GM18499 (cell line): ENCODE measurements around the gene CXXC5.
A peak's percentile ranks its signal among the peaks of the same experiment; 100 is the strongest.
"Not testable (repeated sequence)": the region's sequence is repeated elsewhere in the genome, so short reads cannot be mapped to it uniquely, and the experiment has no call there.

Experiments
- ATAC-seq: cut with Tn5 transposase; IDR thresholded peaks from one replicate; pipeline ENCODE4 v1.9.1; 2021; ENCODE audit warnings: moderate number of reproducible peaks; ENCODE audit not compliant: insufficient read depth, unreplicated experiment

CXXC5 gene

DNA sequence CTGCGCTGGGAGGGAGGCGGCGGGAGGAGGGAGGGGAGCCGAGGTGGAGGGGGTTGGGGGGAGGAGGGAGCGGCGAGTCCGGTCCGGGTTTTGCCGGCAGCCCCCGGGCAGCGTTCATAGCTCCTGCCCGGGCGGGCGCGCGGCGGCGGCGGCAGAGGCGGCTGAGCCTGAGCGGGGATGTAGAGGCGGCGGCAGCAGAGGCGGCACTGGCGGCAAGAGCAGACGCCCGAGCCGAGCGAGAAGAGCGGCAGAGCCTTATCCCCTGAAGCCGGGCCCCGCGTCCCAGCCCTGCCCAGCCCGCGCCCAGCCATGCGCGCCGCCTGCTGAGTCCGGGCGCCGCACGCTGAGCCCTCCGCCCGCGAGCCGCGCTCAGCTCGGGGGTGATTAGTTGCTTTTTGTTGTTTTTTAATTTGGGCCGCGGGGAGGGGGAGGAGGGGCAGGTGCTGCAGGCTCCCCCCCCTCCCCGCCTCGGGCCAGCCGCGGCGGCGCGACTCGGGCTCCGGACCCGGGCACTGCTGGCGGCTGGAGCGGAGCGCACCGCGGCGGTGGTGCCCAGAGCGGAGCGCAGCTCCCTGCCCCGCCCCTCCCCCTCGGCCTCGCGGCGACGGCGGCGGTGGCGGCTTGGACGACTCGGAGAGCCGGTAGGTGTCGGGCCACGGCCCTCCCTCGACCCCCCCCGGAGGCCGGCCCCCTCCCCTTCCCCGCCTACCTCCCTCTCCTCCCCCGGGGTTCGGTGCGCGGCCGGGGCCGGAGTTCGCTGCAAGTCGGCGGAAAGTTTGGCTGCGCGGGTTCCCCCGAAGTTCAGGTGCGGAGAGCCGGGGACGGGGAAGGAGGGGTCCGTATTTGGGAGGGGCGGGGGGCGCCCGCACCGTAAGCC is at the start of gene CXXC5:
Gene CXXC5, plus strand, starts transcription at position 145 of the 877 bp plus-strand sequence. CDS start 32,175 bp downstream, outside the sequence.
- no peak for ATAC-seq

DNA sequence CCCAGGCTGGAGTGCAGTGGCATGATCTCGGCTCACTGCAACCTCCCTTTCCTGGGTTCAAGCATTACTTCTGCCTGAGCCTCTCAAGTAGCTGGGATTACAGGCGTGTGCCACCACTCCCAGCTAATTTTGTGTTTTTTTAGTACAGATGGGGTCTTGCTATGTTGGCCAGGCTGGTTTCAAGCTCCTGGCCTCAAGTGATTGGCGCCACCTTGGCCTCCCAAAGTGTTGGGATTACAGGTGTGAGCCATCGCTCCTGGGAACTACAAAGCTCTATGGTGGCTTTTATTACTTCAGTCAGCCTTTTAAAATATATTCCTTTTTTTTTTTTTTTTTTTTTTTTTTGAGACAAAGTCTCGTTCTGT is 49.6 kb upstream of the CXXC5 start:
- not testable (repeated sequence) for ATAC-seq

DNA sequence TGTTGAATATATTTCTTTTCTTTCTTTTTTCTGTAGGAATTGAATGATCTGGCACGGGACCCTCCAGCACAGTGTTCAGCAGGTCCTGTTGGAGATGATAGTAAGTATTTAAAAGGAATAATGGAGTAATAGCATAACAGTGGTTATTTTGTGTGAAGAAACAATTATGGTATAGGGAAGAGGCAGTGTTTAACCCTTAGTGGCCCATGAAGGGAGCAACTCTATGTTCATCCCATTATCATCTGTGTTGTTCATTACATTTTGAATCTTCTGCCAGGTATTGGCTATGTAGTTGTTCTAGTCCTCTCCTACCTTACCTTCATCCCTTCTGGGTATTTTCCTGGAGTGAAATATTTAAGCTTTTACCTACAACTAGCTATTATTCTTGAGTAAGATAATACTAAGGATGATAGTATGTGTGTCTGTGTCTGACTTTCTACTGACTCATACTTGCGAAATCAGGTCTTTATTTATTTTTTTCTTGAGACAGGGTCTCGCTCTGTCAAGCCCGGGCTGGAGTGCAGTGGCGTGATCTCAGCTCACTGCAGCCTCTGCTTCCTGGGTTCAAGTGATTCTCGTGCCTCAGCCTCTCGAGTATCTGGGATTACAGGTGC is 47.7 kb upstream of the CXXC5 start:
- ATAC-seq: no peak

DNA sequence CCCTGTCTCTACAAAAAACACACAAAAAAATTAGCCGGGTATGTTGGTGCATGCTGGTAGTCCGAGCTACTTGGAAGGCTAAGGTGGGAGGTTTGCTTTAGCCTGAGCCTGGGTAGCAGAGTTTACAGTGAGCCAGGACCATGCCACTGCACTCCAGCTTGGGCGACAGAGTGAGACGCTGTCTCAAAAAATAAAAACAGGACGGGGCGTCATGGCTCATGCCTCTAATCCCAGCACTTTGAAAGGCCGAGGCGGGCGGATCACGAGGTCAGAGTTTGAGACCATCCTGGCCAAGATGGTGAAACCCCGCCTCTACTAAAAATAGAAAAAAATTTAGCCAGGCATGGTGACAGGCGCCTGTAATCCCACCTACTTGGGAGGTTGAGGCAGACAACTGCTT is 46.7 kb upstream of the CXXC5 start:
- ATAC-seq: no peak

DNA sequence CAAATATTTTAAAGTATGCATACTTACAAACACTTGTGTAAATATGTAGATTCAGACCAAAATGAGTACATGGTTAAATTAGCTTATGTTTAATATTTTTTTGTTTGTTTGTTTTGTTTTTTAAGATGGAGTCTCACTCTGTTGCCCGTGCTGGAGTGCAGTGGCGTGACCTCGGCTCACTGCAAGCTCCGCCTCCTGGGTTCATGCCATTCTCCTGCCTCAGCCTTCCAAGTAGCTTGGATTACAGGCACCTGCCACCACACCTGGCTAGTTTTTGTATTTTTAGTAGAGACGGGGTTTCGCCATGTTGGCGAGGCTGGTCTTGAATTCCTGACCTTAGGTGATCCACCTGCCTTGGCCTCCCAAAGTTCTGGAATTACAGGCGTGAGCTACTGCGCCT is 46.2 kb upstream of the CXXC5 start:
- not testable (repeated sequence) for ATAC-seq

DNA sequence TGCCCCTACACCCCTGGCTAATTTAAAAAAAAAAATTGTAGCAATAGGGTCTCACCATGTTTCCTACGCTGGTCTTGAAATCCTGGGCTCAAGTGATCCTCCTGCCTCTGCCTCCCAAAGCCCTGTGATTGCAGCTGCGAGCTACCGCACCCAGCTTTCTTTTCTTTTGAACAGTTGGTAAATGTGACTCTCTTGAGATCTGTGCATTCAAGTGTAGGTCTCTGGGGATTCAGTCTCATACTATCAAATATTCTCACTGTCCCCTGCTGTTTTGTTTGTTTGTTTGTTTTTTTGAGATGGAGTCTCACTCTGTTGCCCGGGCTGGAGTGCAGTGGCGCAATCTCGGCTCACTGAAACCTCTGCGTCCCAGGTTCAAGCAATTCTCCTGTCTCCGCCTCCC is 42.3 kb upstream of the CXXC5 start:
- no peak for ATAC-seq

DNA sequence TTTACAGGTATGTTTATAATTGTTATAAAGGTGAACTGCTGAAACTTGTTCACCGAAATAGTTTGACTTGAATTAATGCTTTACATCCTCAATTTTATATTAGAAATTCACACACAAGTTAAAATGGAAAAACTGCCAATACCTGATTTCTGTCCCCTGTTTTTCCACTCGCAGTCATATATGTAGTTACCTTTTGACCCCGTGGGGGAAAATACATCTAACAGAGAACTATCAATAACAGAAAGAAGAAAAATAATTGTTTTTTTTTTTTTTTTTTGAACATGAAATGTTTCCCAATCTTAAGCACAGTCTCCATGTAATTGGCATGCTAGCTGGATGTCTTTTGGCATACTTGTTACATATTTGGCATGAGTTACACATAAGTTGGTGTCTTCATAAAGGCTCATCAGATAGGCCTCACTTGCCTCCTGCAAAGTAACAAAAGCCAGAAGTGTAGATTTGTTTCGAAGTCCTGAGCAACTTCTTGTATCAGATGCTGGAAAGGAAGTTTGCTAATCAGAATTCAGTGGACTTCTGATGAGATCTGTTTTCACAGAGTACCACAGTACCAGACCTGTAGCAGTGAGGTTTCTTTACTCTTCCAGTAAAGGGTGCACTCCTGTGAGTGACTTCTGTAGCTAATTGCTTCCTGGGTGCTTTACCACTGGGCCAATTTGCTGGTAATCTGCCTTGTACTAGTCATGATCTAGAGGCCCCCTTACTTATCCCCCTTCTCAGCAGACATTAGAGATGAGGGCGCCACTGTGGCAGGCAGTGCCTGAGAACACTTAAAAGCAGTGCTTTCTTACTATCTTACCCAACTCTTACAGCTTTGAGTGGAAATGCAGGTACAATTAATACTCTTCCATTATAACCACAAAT is 36.2 kb upstream of the CXXC5 start:
- ATAC-seq: no peak

DNA sequence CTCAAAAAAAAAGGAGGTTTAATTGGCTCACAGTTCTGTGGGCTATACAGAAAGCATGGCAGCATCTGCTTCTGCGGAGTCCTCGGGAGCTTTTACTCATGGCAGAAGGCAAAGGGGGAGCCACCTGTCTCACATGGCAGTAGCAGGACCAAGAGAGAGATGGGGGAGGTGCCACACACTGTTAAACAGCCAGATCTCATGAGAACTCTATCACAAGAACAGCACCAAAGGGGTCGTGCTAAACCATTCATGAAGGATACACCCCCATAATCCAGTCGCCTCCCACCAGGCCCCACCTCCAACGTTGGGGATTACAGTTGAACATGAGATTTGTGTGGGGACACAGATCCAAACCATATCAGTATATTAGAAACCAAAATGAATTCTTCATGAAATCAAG is 28.3 kb upstream of the CXXC5 start:
- no peak for ATAC-seq

DNA sequence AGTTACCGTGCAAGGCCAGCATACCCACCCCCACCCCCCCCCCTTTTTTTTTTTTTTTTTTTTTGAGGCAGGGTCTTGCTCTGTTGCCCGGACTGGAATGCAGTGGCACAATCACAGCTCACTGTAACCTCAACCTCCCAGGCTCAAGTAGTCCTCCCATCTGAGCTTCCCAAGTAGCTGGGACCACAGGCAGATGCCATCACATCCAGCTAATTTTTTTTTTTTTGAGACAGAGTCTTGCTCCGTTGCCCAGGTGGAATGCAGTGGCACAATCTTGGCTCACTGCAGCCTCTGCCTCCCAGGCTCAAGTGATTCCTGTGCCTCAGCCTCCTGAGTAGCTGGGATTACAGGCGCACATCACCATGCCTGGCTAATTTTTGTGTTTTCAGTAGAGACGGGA is 22.8 kb upstream of the CXXC5 start:
- ATAC-seq: not testable (repeated sequence)

DNA sequence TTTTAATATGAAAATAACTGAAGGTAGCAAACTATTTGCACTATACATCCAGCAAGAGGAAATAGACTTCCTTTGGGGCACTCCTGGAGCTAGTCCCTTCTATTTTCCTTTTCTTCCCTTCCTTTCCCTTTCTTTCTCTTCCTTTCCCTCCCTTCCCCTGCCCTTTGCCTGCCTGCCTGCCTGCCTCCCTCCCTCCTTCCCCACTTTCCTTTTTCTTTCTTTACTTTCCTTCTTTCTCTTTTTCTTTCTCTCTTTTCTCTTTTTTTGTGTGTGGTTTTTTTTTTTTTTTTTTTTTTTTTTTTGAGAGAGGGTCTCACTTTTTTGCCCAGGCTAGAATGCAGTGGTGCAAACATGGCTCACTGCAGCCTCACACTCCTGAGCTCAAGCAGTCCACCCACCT is 17.3 kb upstream of the CXXC5 start:
- ATAC-seq: no peak

DNA sequence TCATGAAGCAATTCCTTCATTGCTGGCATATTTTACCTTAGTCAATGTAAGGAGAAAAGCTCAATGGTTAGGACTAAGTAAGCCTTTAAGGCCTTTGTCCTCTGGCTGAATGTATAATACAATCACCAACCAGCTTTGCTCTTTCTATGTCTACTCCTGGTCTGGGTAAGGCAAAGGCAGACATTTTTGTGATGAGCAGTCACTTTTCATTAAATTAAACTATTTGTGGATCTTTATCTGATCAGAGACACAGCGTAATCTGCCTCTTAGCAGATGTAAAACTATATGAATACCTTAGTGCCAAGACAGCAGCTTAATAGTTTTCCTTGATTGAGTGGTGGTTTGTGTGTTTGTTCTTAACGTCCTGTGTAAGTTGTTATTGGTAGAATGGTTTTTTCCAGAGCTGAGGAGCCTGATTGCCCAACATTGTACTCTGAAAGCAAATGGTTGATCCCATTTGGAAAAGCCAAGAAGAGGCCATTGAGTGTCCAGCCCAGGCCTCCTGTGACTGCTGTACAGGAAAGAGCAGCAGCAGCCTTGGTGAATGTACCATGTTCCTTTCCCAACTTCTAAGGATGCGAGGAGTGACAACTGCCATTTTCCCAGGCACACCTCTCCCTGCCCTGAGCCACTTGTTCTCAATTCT is 16.5 kb upstream of the CXXC5 start:
- no peak for ATAC-seq

DNA sequence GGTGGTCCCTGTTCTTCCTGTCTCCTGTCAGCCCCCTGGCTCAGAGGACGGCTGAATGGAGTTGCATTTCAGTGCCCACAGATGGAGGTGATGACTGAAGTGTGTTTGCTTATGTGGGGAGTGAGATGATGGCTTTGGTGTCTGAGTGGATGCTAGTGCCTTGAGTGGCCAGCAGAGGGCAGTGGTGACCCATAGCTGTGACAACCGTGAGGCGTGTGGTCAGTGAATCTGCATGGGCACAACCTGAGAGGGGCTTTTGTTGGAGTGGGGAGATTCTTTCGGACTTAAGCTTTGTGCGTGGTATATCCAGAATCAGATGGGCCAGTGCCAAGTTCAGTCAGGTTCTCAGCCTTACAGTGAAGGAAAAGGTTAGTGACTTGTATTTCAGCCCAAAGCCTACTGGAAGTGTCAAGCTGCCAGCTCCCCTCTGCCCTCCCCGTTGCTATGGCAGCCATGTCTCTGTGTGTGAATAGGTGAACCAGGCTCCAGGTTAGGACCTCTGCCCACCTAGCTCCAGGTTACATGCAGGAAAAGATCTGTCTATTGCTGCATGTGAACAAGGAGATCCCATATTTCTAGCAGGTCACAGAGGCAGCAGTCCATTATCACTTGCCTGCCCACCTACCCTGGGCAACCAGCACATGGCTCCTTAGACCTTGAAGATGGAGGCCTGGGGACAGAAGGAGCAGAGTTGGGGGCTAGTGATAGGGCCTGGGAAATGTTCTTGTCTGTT is 14.7 kb upstream of the CXXC5 start:
- ATAC-seq: no peak

DNA sequence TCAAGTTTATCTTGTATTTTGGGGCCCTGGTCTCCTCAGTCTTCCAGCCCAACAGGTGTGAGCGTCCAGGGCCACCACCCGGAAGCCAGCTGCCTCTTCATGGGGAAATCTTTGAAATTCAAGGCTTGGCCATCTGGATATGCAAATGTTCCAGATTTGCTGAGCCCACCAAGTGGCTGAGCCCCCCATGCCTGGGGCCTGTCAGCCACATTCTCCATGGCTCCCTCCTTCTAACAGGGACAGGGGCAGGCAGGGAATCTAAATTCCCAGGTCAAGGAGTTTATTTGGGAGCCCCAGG is 14.2 kb upstream of the CXXC5 start:
- no peak for ATAC-seq

DNA sequence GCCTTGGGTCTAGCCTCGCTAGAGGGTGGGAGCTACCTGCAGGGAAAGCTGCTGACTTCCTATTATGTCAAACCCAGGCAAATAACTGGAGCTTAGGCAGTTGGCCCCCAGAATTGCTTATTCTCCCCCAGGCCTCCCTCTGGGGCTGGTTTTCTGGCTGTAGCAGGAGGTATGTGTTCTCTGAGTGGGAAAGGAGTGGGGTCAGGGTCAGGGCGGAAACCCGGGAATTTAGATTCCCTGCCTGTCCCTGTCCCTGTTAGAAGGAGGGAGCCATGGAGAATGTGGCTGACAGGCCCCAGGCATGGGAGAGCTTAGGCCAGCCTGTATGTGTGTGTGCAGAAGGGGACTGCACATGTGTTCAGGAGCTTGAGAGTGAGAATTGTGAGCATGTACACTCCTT is 13.6 kb upstream of the CXXC5 start:
- no peak for ATAC-seq

DNA sequence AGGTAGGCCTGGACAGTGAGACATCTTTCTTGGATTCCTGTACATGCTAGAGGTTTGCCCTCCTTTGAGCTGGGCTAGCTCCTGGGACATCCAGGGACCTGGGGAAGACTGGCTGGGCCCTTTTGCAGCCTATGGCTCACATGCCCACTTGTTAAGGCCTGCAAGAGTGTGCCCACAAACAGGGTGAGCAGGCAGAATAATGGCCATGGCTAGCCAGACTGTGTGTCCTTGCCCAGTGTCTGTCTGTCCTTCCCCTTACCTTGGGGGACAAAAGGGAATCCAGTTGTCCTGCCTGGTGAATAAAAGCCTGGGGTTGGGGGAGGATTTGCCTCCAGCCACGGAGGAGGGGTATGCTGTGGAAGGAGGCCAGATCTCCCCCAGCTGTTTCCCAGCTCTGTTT is 13.0 kb upstream of the CXXC5 start:
- no peak for ATAC-seq

DNA sequence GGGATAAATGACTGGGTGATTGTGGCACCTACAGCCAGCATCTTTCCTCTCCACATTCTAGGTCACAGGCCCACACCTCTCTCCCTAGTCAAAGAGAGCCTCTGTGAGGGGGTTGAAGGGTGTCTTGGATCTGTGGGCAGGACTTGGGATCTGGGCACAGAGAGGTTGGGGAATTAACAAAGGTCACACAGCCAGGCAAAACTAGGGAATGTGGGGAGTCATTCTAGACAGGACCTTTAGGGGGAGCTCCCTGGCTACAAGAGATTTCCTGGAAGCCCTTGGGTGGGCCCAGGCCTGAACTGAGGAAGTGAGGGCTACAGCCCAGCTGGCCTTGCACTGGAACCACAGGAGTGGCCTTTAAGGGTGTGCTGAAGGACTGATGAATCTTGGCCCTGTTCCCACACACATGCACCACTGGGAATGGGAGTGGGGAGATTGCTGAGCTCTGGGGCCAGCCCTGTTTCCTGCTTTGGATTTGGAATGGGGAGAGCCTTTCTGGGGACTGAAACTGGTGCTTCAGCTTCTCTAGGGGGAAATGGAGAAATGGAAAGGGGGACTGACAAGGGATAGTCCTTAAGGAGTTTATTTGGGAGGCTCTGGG is 12.4 kb upstream of the CXXC5 start:
- no peak for ATAC-seq

DNA sequence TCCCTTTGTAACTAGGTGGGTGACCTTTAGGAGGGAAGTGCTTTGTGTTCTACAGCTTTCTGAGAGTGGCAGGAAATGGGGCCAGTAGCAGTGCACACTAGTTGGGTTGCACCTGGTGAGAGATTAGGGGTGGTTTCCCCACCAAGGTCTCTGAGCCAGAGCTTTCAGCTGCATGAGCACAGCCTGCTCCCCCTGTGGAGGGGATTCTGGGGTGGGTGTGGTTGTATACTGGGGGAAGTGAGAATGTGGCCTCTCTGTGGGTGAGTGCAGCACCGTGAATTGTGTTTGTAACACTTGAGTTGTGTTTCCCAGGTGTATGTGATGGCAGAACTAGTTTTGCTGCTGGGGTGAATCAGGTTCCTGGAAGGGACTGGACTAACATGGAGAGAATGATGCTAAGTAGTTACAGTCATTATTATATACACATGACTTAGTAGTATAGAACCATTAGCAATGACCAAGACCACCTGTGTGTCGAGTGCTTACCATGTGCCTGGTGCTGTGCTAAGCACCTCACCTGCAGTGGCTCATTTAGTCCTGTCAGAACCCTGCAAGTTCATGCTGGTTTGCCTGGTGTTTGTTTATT is 11.8 kb upstream of the CXXC5 start:
- peak; percentile 47 for ATAC-seq

DNA sequence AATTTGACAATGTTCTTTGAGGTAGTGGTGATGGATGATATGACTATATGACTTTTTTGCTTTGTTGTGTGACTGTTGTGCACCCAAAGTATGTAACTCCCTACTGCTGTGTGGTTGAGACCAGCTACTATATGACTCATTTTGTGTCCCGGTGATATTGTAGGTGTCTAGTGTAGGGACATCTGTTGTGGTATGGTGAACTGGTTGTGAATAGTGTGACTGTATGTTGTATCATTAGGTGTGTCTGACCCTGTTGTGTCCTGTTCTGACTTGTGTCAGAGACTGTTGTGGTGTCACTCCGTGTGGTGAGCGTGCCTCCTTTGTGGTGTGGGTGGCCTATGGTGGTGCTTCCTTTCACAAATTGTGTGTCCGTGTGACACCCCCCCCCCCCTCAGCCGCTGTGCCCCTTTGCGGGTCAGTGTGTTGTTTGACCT is 11.2 kb upstream of the CXXC5 start:
- ATAC-seq: no peak

DNA sequence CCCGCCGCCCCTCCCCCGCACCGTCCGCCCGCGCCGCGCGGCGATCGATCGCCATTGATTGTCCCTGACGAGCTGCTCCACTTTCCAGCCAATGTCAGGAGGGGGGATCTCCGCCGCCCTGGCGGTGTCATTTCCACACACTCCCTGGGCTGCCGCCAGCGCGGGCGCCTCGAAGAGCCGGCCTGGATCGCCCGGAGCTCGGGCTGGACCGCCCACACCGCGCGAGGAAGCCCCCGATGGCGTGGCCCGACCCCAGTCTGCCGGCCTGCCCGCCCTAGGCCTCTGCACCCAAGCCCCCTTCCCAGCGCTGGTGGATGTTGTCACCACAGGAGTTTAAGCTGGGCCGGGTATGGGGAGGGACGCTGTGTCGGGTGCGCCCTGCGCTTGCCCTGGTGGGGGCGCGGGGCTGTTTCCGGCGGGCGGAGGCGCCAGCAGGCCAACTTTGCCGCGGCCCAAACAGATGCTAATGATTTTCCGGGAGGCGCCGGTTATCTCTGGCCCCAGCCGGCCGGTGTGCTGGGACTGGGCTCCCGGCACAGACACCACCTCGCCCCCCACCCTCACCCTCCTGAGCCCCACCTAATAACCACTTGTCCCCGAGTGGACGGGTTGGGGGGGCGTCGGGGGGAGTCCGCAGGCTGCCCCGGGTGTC is 10.6 kb upstream of the CXXC5 start:
- ATAC-seq: no peak
